K562 (cell line): Measurements from ENCODE around the gene MCEMP1. TPM values are rescaled to one million over a fixed set of nuclear protein-coding genes. Genes with fewer than 3 reads are reported as not detected.

Experiments
- ATAC-seq: fragments of 200-7000 bp; cut with Tn5 transposase; 3 replicates; pipeline ENCODE4 v1.9.1; 2020; ENCODE audit warnings: moderate library complexity
- BruUV-seq: library from RNA; stranded (reverse); fragments of 400-500 nt; replicated peaks from 2 replicates; lab custom pipeline; 2021; lab: Mats Ljungman, UMichigan
- CTCF ChIA-PET: fragments of 300-600 bp; formaldehyde crosslinking; extraction: SDS; loops from one replicate; lab custom pipeline; 2021; ENCODE audit warnings: low intra/inter-chr PET ratio; lab: Yijun Ruan, JAX
- POLR2A ChIA-PET: fragments of 300-600, 350-650 bp; sonication (Branson Sonifier 250); formaldehyde crosslinking; extraction: SDS; loops from one replicate; lab custom pipeline; 2021; ENCODE audit warnings: antibody characterized with exemption, inconsistent platforms; lab: Yijun Ruan, JAX
- DNase-seq, 4 experiments: peaks; one replicate each; pipeline versions ENCODE4 v3.0.0 to v3.0.0-alpha.2; 2011 to 2018; ENCODE audit warnings: low spot score in 3 of 4, mixed read lengths in 3 of 4; ENCODE audit errors: extremely low read depth in 1 of 4
- FAIRE-seq: peaks from 2 replicates; lab custom pipeline; 2011; peaks lifted over from hg19 to GRCh38; lab: Jason Lieb, UNC
- H2AFZ ChIP-seq: 2 replicates; pipeline ENCODE4 v1.6.0; 2011; ENCODE audit warnings: low read depth, low read length, control low read depth, inconsistent platforms
- H3K27ac ChIP-seq: fragments of 200-600 bp; 3 replicates; pipeline ENCODE4 v1.8.0; 2011; ENCODE audit warnings: low read depth, mild to moderate bottlenecking, control low read depth, inconsistent platforms, low read length, moderate library complexity, mixed read lengths; ENCODE audit errors: extremely low read depth
- H3K27me3 ChIP-seq, 2 experiments: fragments of 300-600 bp in 1 of 2; 2 replicates in 1 of 2; 3 replicates in 1 of 2; pipeline versions ENCODE4 v1.6.0 to v1.8.0; 2011; ENCODE audit warnings: inconsistent platforms in 2 of 2, low read length in 2 of 2, mild to moderate bottlenecking in 1 of 2, mixed read lengths in 1 of 2, moderate library complexity in 1 of 2; ENCODE audit not compliant: control insufficient read depth in 2 of 2, insufficient read depth in 2 of 2
- H3K36me3 ChIP-seq: fragments of 300-600 bp; 3 replicates; pipeline ENCODE4 v1.8.0; 2011; ENCODE audit warnings: mild to moderate bottlenecking, low read length, inconsistent platforms; ENCODE audit not compliant: control insufficient read depth, insufficient read depth
- H3K4me1 ChIP-seq, 2 experiments: fragments of 200-600 bp in 1 of 2; replicated peaks in 1 of 2; 2 replicates in 1 of 2; 3 replicates in 1 of 2; pipeline versions ENCODE4 v1.5.1 to v1.8.0; 2011; ENCODE audit warnings: inconsistent platforms in 2 of 2, low read length in 2 of 2, mild to moderate bottlenecking in 1 of 2, mixed read lengths in 1 of 2, moderate library complexity in 1 of 2; ENCODE audit not compliant: control insufficient read depth in 2 of 2, insufficient read depth in 2 of 2
- H3K4me2 ChIP-seq: 2 replicates; pipeline ENCODE4 v1.6.1; 2011; ENCODE audit warnings: low read length, control low read depth, inconsistent platforms, mixed read lengths; ENCODE audit not compliant: insufficient read depth
- H3K4me3 ChIP-seq: fragments of 200-600 bp; sonication (generic), shearing (Covaris generic); 2 replicates; pipeline ENCODE4 v1.5.1; 2016; ENCODE audit warnings: control low read depth, inconsistent platforms
- H3K79me2 ChIP-seq: fragments of 200-600 bp; 3 replicates; pipeline ENCODE4 v1.8.0; 2011; ENCODE audit warnings: low read length, inconsistent platforms; ENCODE audit not compliant: control insufficient read depth, insufficient read depth
- H3K9ac ChIP-seq, 2 experiments: 2 replicates each; pipeline versions ENCODE4 v1.6.0 to v1.6.1; 2011; ENCODE audit warnings: low read depth in 2 of 2, low read length in 2 of 2, control low read depth in 1 of 2, inconsistent platforms in 1 of 2, mild to moderate bottlenecking in 1 of 2, mixed read lengths in 1 of 2; ENCODE audit not compliant: insufficient read depth in 1 of 2
- H3K9me1 ChIP-seq: one replicate; pipeline ENCODE4 v1.6.0; 2011; ENCODE audit warnings: inconsistent platforms, mild to moderate bottlenecking, low read length, moderate library complexity; ENCODE audit not compliant: control insufficient read depth, insufficient read depth
- H3K9me3 ChIP-seq: replicated peaks from 2 replicates; pipeline ENCODE4 v1.5.1; 2011; ENCODE audit warnings: low read depth, low read length, inconsistent platforms; ENCODE audit not compliant: control insufficient read depth, insufficient read depth
- H4K20me1 ChIP-seq: replicated peaks from 2 replicates; pipeline ENCODE4 v1.6.1; 2011; ENCODE audit warnings: low read length, inconsistent platforms, mixed read lengths; ENCODE audit not compliant: control insufficient read depth, insufficient read depth
- ATF7 ChIP-seq: fragments of 450-650 bp; IDR thresholded peaks from 2 replicates; pipeline ENCODE4 v1.7.1; 2014; ENCODE audit warnings: mild to moderate bottlenecking, moderate library complexity
- EP400 ChIP-seq: fragments of 450-650 bp; IDR thresholded peaks from 2 replicates; pipeline ENCODE4 v1.6.1; 2017; ENCODE audit warnings: antibody characterized with exemption, mild to moderate bottlenecking, moderate library complexity
- ETS2 ChIP-seq: IDR thresholded peaks from 2 replicates; pipeline ENCODE4 v1.6.1; 2016; ENCODE audit warnings: borderline replicate concordance, missing genetic modification characterization, mild to moderate bottlenecking, moderate library complexity, missing compliant biosample characterization; ENCODE audit not compliant: poor library complexity, severe bottlenecking
- FOS ChIP-seq: IDR thresholded peaks from 3 replicates; pipeline ENCODE4 v1.6.1; 2011; ENCODE audit not compliant: insufficient read length; ENCODE audit errors: extremely low read depth
- POU5F1 ChIP-seq: fragments of 150-350 bp; IDR thresholded peaks from 2 replicates; pipeline ENCODE4 v1.6.1; 2014; ENCODE audit warnings: borderline replicate concordance, low read length, low read depth, mild to moderate bottlenecking; ENCODE audit not compliant: partially characterized antibody
- ZBTB7A ChIP-seq: IDR thresholded peaks from 2 replicates; pipeline ENCODE4 v1.6.1; 2011; ENCODE audit warnings: low read depth, mild to moderate bottlenecking, low read length, moderate library complexity, borderline replicate concordance; ENCODE audit not compliant: control insufficient read depth
- ZNF212 ChIP-seq: fragments of 450-650 bp; formaldehyde crosslinking; IDR thresholded peaks from 2 replicates; pipeline ENCODE4 v1.4.0; 2020; ENCODE audit warnings: mild to moderate bottlenecking
- WGBS: fragments of 100-300 bp; shearing (Covaris generic); methylation state at CpG from one replicate; pipeline ENCODE4 v1.1.6; 2016; ENCODE audit warnings: low coverage, mixed read lengths; ENCODE audit not compliant: insufficient coverage; ENCODE audit errors: missing lambda C conversion rate; 5-methylcytosine and 5-hydroxymethylcytosine counted together
- in situ Hi-C: fragments of 300-500 bp; cut with MboI; formaldehyde crosslinking; loops from 4 replicates; pipeline ENCODE4 v1.15.0; 2018; ENCODE audit warnings: inconsistent platforms, mixed read lengths
- intact Hi-C: fragments of 100-400 bp; cut with micrococcal nuclease; formaldehyde crosslinking; loops from 2 replicates; pipeline ENCODE4 v1.14.2; 2022
- polyA plus RNA-seq, 8 experiments: library from polyadenylated mRNA; depleted of rRNA in 4 of 8; stranded (reverse) in 5 of 8; unstranded in 3 of 8; fragments of >200 nt; fragmentation: Nextera tagmentation in 2 of 8; fragmentation: Illumina TruSeq in 1 of 8; extraction: Ambion mirVana in 2 of 8; extraction: Trizol in 1 of 8; gene quantifications; 2 replicates each; pipeline versions ENCODE4 v1.2.1 to v1.2.3, GENCODE V29; 2011 to 2014; ENCODE audit warnings: inconsistent platforms in 1 of 8, missing spikeins in 1 of 8
- total RNA-seq, 7 experiments: library from RNA; depleted of rRNA in 6 of 7; stranded (reverse); fragments of >200 nt in 6 of 7; fragmentation: Illumina TruSeq in 2 of 7; extraction: Trizol in 2 of 7; gene quantifications; 2 replicates each; pipeline versions ENCODE4 v1.2.1 to v1.2.3, GENCODE V29; 2011 to 2021; ENCODE audit warnings: low replicate concordance in 1 of 7
- TF ChIP-seq, protein P1 (sequence below): sonication (generic); formaldehyde crosslinking; IDR thresholded peaks from 2 replicates; pipeline ENCODE4 v1.8.1; 2023; ENCODE audit warnings: mild to moderate bottlenecking, missing genetic modification reagents
- TF ChIP-seq, protein P2 (sequence below): IDR thresholded peaks from 3 replicates; pipeline ENCODE4 v1.6.1; 2011; ENCODE audit warnings: borderline replicate concordance, mild to moderate bottlenecking; ENCODE audit not compliant: insufficient read length, insufficient read depth
- TF ChIP-seq, protein P3 (sequence below): fragments of 250-450 bp; sonication (Bioruptor Pico); IDR thresholded peaks from 2 replicates; pipeline ENCODE4 v1.4.0; 2020; ENCODE audit warnings: mild to moderate bottlenecking
- TF ChIP-seq, protein P4 (sequence below): fragments of 250-450 bp; sonication (Bioruptor Pico); IDR thresholded peaks from 2 replicates; pipeline ENCODE4 v1.8.0; 2022; ENCODE audit warnings: inconsistent platforms

Gene MCEMP1
- total and polyA plus RNA-seq, 9 of the 15 experiments (the other 6 are each of a cell fraction or from before 2014, with no cell fraction given), result 0.11 to 1.8 (median 0.51) TPM

DNA sequence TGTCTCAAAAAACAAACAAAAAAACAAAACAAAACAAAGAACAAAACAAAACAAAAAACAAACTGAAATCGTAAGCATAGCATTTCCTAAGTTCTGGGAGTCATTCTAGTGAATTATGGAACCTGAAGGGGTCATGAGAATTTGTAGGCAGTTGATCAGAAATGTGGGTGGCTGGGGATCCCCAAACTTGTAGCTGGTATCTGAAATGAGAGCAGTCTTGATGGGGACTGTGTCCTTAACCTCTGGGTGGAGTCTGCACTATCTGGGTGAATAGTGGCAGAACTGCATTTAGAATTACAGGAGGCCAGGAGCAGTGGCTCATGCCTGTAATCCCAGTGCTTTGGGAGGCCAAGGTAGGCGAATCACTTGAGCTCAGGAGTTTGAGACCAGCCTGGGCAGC is 48.9 kb downstream of the MCEMP1 start (continued):
- TF ChIP-seq, protein P1, sequence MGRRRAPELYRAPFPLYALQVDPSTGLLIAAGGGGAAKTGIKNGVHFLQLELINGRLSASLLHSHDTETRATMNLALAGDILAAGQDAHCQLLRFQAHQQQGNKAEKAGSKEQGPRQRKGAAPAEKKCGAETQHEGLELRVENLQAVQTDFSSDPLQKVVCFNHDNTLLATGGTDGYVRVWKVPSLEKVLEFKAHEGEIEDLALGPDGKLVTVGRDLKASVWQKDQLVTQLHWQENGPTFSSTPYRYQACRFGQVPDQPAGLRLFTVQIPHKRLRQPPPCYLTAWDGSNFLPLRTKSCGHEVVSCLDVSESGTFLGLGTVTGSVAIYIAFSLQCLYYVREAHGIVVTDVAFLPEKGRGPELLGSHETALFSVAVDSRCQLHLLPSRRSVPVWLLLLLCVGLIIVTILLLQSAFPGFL (CRISPR knock-in tag), result no peak
- TF ChIP-seq, protein P2, sequence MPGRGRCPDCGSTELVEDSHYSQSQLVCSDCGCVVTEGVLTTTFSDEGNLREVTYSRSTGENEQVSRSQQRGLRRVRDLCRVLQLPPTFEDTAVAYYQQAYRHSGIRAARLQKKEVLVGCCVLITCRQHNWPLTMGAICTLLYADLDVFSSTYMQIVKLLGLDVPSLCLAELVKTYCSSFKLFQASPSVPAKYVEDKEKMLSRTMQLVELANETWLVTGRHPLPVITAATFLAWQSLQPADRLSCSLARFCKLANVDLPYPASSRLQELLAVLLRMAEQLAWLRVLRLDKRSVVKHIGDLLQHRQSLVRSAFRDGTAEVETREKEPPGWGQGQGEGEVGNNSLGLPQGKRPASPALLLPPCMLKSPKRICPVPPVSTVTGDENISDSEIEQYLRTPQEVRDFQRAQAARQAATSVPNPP, result no peak

DNA sequence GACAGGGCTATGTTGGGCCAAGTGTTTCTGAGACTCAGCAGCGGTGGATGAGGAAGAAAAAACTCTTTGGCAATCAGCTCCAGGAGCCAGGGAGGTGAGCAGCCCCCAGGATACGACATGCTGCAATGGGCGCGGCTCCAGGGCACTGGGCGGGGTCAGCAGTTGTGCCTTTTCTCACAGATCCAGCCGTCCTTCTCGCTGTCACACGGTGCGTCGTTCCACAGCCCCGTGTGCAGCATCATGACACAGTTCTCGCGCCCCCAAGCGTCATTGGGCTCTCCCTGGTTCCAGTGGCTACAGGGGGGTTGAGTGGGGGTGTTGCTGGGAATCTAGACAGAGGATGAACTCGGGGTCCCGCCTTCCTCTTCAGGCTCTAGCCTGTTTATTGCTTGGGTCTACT is 52.3 kb downstream of the MCEMP1 start:
- 0% methylated on average over 7 of the region's 16 CpGs for WGBS
- H2AFZ ChIP-seq, result no peak overlapping the region

More for the DNA sequence above, 52.3 kb downstream of the MCEMP1 start:
- Histone ChIP-seq H3K79me2 (no peaks in the 10 kb centered on the region), H3K9me1 (no peaks in the 10 kb centered on the region), H3K36me3 (no peaks in the 10 kb centered on the region), H3K9me3 (no peaks in the 10 kb centered on the region), H4K20me1 (0 out of 2 replicates have a peak, but pooled peaks cover 3% of the 10 kb centered on the region), H3K4me3 (no peak overlapping the region), H3K27me3 (peaks cover 7 to 55% of the 10 kb centered on the region in 2 experiments), H3K27ac (no peak overlapping the region), H3K9ac (no peak overlapping the region), H3K4me1 (peaks cover 0 to 20% of the 10 kb centered on the region in 2 experiments; a peak in 2 of 5 replicates), H3K4me2 (no peak overlapping the region)
- in situ Hi-C loops, result no loop called here
- BruUV-seq, result no TSS peak
- TF ChIP-seq ZNF212 (CRISPR knock-in tag) (no peak), ATF7 (no peak), POU5F1 (no peak), ZBTB7A (no peak), ETS2 (tag) (no peak), EP400 (no peak), FOS (no peak)
- TF ChIP-seq, protein P3, sequence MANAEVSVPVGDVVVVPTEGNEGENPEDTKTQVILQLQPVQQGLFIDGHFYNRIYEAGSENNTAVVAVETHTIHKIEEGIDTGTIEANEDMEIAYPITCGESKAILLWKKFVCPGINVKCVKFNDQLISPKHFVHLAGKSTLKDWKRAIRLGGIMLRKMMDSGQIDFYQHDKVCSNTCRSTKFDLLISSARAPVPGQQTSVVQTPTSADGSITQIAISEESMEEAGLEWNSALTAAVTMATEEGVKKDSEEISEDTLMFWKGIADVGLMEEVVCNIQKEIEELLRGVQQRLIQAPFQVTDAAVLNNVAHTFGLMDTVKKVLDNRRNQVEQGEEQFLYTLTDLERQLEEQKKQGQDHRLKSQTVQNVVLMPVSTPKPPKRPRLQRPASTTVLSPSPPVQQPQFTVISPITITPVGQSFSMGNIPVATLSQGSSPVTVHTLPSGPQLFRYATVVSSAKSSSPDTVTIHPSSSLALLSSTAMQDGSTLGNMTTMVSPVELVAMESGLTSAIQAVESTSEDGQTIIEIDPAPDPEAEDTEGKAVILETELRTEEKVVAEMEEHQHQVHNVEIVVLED (CRISPR knock-in tag), result no peak
- TF ChIP-seq, protein P4, sequence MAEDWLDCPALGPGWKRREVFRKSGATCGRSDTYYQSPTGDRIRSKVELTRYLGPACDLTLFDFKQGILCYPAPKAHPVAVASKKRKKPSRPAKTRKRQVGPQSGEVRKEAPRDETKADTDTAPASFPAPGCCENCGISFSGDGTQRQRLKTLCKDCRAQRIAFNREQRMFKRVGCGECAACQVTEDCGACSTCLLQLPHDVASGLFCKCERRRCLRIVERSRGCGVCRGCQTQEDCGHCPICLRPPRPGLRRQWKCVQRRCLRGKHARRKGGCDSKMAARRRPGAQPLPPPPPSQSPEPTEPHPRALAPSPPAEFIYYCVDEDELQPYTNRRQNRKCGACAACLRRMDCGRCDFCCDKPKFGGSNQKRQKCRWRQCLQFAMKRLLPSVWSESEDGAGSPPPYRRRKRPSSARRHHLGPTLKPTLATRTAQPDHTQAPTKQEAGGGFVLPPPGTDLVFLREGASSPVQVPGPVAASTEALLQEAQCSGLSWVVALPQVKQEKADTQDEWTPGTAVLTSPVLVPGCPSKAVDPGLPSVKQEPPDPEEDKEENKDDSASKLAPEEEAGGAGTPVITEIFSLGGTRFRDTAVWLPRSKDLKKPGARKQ (CRISPR knock-in tag), result no peak
- 0 out of 3 replicates have a peak, but pooled peaks have one; percentile 49 for ATAC-seq
- CTCF ChIA-PET, result no interaction called here
- peak in 3 of 4 experiments; percentile 18 to 45 (median 30) for DNase-seq
- POLR2A ChIA-PET, result interaction anchor here (0.6 to 1.3 kb wide), 4 partner anchors 16 to 135 kb away, joined by 3 to 4 read pairs (median 4); no protein-coding TSS in a partner anchor
- intact Hi-C loops, result no loop called here
- FAIRE-seq, result no peak
